PC-3 (cell line): ENCODE results near the gene DPYSL3.

Experiments used
- CTCF ChIP-seq: fragments of 300-600 bp; sonication (generic); conservative IDR thresholded peaks from 2 replicates; pipeline ENCODE4 v1.5.1; 2017; ENCODE audit warnings: antibody characterized with exemption, low read depth, mild to moderate bottlenecking, low read length
- EZH2 ChIP-seq: fragments of 300-600 bp; sonication (generic); IDR thresholded peaks from one replicate; pipeline ENCODE4 v1.6.1; 2017; ENCODE audit warnings: antibody characterized with exemption, mild to moderate bottlenecking, low read length; ENCODE audit not compliant: unreplicated experiment

GRCh38 chr5:147408980-147409379 lies 100.9 kb downstream of the DPYSL3 start:
- no peak for TF ChIP-seq CTCF
- no peak for TF ChIP-seq EZH2
